ENCODE measurements around the gene TPCN1. TPM values are rescaled to one million over a fixed set of nuclear protein-coding genes. Genes with fewer than 3 reads are reported as not detected.

The TPCN1 gene
- total and polyA plus RNA-seq, 2 donors from 2014 or later, result 38.4 to 93.3 TPM

GRCh38 chr12:113235976-113236375 is 14.7 kb downstream of the TPCN1 start:
- Histone ChIP-seq H3K27ac (ENCODE audit: low read depth in 2 of 2, low read length in 2 of 2) (no peak overlapping the region), H3K36me3 (ENCODE audit: control insufficient read depth in 2 of 3, insufficient read depth in 3 of 3, low read length in 3 of 3) (peaks cover 0 to 46% (median 22%) of the 10 kb centered on the region in 3 donors), H3K9ac (ENCODE audit: low read length in 3 of 3) (no peak overlapping the region), H3K4me3 (ENCODE audit: low read length in 3 of 3) (no peak overlapping the region), H3K9me3 (ENCODE audit: control insufficient read depth in 2 of 3, insufficient read depth in 1 of 3, low read length in 3 of 3) (no peaks in the 10 kb centered on the region), H3K4me1 (ENCODE audit: control insufficient read depth in 2 of 3, insufficient read depth in 2 of 3, low read depth in 1 of 3, low read length in 3 of 3) (peaks cover 2 to 70% (median 50%) of the 10 kb centered on the region in 3 donors), H3K27me3 (ENCODE audit: control insufficient read depth, insufficient read depth, low read length) (no peaks in the 10 kb centered on the region)
- intact Hi-C loops (cut with DNase I), result no loop called here
- TF ChIP-seq, protein P1, sequence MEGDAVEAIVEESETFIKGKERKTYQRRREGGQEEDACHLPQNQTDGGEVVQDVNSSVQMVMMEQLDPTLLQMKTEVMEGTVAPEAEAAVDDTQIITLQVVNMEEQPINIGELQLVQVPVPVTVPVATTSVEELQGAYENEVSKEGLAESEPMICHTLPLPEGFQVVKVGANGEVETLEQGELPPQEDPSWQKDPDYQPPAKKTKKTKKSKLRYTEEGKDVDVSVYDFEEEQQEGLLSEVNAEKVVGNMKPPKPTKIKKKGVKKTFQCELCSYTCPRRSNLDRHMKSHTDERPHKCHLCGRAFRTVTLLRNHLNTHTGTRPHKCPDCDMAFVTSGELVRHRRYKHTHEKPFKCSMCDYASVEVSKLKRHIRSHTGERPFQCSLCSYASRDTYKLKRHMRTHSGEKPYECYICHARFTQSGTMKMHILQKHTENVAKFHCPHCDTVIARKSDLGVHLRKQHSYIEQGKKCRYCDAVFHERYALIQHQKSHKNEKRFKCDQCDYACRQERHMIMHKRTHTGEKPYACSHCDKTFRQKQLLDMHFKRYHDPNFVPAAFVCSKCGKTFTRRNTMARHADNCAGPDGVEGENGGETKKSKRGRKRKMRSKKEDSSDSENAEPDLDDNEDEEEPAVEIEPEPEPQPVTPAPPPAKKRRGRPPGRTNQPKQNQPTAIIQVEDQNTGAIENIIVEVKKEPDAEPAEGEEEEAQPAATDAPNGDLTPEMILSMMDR (IDR thresholded peaks at IDR 0.05; ENCODE audit: borderline replicate concordance, extremely low read depth, insufficient read depth), result no peak
- FAIRE-seq (no peak), DNase-seq (peak in 2 of 5 donors; percentile 27 to 52)

DNA sequence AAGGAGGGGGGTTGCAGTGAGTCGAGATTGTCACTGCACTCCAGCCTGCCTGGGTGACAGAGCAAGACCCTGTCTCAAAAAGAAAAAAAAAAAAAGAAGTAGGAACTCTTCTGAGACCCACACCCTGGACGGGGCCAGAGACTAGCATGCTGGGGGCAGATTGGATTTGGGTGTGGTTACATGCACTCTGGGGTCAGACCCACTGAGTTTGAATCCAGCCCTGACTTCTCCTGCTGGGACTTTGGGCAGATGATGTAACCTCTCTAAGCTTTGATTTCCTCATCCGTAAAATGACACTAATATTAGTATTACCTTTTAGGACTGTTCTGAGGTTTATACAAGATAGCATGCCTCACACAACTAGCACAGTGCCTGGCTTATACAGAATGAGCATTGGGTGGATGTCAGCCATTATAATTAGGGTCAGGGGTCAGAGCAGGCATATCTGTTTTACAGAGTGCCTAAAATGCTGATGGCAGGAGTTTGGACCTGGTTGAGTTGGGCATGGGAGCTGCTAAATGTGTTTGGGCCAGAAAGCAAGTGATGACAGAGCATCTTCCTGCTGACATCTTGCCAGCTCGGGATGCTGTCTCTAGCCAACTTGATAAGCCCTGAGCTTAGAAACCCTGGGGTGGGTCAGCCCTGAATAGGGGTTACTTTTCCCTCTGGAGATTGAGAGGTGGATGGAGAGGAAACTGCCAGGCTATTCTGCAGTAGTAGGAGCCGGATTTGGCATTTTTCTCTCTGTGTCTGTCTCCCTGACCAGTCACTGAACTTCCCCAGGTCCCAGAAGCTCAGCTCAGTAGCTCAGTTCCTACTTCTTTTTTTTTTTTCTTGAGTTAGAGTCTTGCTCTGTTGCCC is 15.5 kb downstream of the TPCN1 start:
- FAIRE-seq (no peak), DNase-seq (peak in 2 of 5 donors; percentile 27 to 59)
- H3K4me1 ChIP-seq (ENCODE audit: control insufficient read depth in 2 of 3, insufficient read depth in 2 of 3, low read depth in 1 of 3, low read length in 3 of 3), result peaks cover 2 to 75% (median 49%) of the 10 kb centered on the region in 3 donors
- no peak overlapping the region for H3K9ac ChIP-seq (ENCODE audit: low read length in 3 of 3)
- H3K9me3 ChIP-seq (ENCODE audit: control insufficient read depth in 2 of 3, insufficient read depth in 1 of 3, low read length in 3 of 3), result no peaks in the 10 kb centered on the region
- intact Hi-C loops (cut with DNase I), result no loop called here
- H3K27ac ChIP-seq (ENCODE audit: low read depth in 2 of 2, low read length in 2 of 2), result no peak overlapping the region
- H3K4me3 ChIP-seq (ENCODE audit: low read length in 3 of 3), result no peak overlapping the region
- peaks cover 0 to 38% (median 18%) of the 10 kb centered on the region in 3 donors for H3K36me3 ChIP-seq (ENCODE audit: control insufficient read depth in 2 of 3, insufficient read depth in 3 of 3, low read length in 3 of 3)
- no peaks in the 10 kb centered on the region for H3K27me3 ChIP-seq (ENCODE audit: control insufficient read depth, insufficient read depth, low read length)
- TF ChIP-seq, protein P1 (IDR thresholded peaks at IDR 0.05; ENCODE audit: borderline replicate concordance, extremely low read depth, insufficient read depth), result no peak

DNA sequence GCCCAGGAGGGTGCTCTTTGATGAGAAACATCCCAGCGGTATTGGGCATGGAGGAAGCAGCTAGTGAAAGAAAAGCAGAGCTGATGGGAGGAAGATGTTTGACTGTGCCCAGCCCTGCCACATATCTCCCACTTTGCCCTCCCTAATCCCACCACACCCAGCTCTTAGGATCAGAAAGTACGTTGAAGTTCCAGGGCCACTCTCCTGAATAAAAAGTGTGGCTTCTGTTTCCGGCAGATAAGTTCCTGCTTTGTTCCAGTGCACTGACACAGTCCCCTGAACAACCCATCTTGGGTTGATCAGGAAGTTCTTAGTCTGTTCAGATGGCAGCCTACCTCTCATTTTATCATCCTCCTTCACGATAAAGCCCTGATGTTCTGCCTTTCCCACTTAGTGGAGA is 16.5 kb downstream of the TPCN1 start:
- H3K4me3 ChIP-seq (ENCODE audit: low read length in 3 of 3), result no peak overlapping the region
- DNase-seq (peak in 1 of 5 donors; percentile 24), FAIRE-seq (no peak)
- intact Hi-C loops (cut with DNase I), result no loop called here
- TF ChIP-seq, protein P1 (IDR thresholded peaks at IDR 0.05; ENCODE audit: borderline replicate concordance, extremely low read depth, insufficient read depth), result no peak
- peaks cover 0 to 28% (median 9%) of the 10 kb centered on the region in 3 donors for H3K36me3 ChIP-seq (ENCODE audit: control insufficient read depth in 2 of 3, insufficient read depth in 3 of 3, low read length in 3 of 3)
- H3K27me3 ChIP-seq (ENCODE audit: control insufficient read depth, insufficient read depth, low read length), result no peaks in the 10 kb centered on the region
- no peaks in the 10 kb centered on the region for H3K9me3 ChIP-seq (ENCODE audit: control insufficient read depth in 2 of 3, insufficient read depth in 1 of 3, low read length in 3 of 3)
- H3K9ac ChIP-seq (ENCODE audit: low read length in 3 of 3), result no peak overlapping the region
- peak overlapping the region in 1 of 2 donors; percentile 47 for H3K27ac ChIP-seq (ENCODE audit: low read depth in 2 of 2, low read length in 2 of 2)
- peaks cover 6 to 75% (median 54%) of the 10 kb centered on the region in 3 donors for H3K4me1 ChIP-seq (ENCODE audit: control insufficient read depth in 2 of 3, insufficient read depth in 2 of 3, low read depth in 1 of 3, low read length in 3 of 3)

Data from kidney (tissue), 14 donors.